Endodermal cell (in vitro differentiated cells): ENCODE results near the gene TLL2. TPM values are rescaled to one million over a fixed set of nuclear protein-coding genes. Genes with fewer than 3 reads are reported as not detected.
A peak's percentile ranks its signal among the peaks of the same experiment; 100 is the strongest.

Source experiments
- DNase-seq: peaks from one replicate; pipeline ENCODE4 v3.0.0-alpha.2; 2017
- H3K27ac ChIP-seq: 2 replicates; pipeline ENCODE4 v1.5.1; 2013; ENCODE audit warnings: mild to moderate bottlenecking, low read depth, low read length, moderate library complexity
- H3K27me3 ChIP-seq: 2 replicates; pipeline ENCODE4 v1.6.1; 2013; ENCODE audit warnings: mild to moderate bottlenecking, low read length, moderate library complexity; ENCODE audit not compliant: insufficient read depth, control insufficient read depth, poor library complexity, severe bottlenecking
- H3K36me3 ChIP-seq: 2 replicates; pipeline ENCODE4 v1.7.0; 2013; ENCODE audit warnings: mild to moderate bottlenecking, low read length, moderate library complexity; ENCODE audit not compliant: control insufficient read depth, insufficient read depth
- H3K4me1 ChIP-seq: one replicate; pipeline ENCODE4 v1.7.0; 2013; ENCODE audit warnings: low read length; ENCODE audit not compliant: control insufficient read depth, insufficient read depth
- H3K4me3 ChIP-seq: 2 replicates; pipeline ENCODE4 v1.5.1; 2013; ENCODE audit warnings: mild to moderate bottlenecking, low read length, moderate library complexity
- H3K9ac ChIP-seq: 2 replicates; pipeline ENCODE4 v1.6.1; 2013; ENCODE audit warnings: mild to moderate bottlenecking, low read length, moderate library complexity; ENCODE audit not compliant: poor library complexity, severe bottlenecking; ENCODE audit errors: extremely low read depth
- H3K9me3 ChIP-seq: 2 replicates; pipeline ENCODE4 v1.6.1; 2013; ENCODE audit warnings: mild to moderate bottlenecking, low read length, moderate library complexity; ENCODE audit not compliant: control insufficient read depth
- H3K27ac Mint-ChIP-seq: 2 replicates; pipeline ENCODE4 v1.8.0; 2020; ENCODE audit warnings: mixed read lengths
- H3K27me3 Mint-ChIP-seq: 2 replicates; pipeline ENCODE4 v1.8.0; 2021; ENCODE audit warnings: mild to moderate bottlenecking, mixed read lengths; ENCODE audit not compliant: insufficient read depth
- H3K36me3 Mint-ChIP-seq: 2 replicates; pipeline ENCODE4 v1.8.0; 2020; ENCODE audit warnings: low read depth, mixed read lengths
- H3K4me1 Mint-ChIP-seq: 2 replicates; pipeline ENCODE4 v1.8.0; 2020; ENCODE audit warnings: mixed read lengths
- H3K4me3 Mint-ChIP-seq: 2 replicates; pipeline ENCODE4 v1.8.0; 2020; ENCODE audit warnings: mild to moderate bottlenecking, moderate library complexity, mixed read lengths
- H3K9me3 Mint-ChIP-seq: 2 replicates; pipeline ENCODE4 v1.8.0; 2020; ENCODE audit warnings: mild to moderate bottlenecking, mixed read lengths
- WGBS, 2 experiments: methylation state at CpG; one replicate each; pipeline versions ENCODE4 v1.1.5 to v1.1.7; 2013; ENCODE audit warnings: missing lambda C conversion rate in 2 of 2, mixed read lengths in 1 of 2; ENCODE audit not compliant: insufficient coverage in 1 of 2, insufficient read length in 1 of 2; 5-methylcytosine and 5-hydroxymethylcytosine counted together
- total RNA-seq, 2 donors: library from RNA; stranded (reverse); fragmentation: NEBNext Ultra II Directional in 1 of 2; extraction: Animal tissue kit (Norgen Biotek cat#: 25700) in 1 of 2; gene quantifications; 2 replicates in 1 of 2; 3 replicates in 1 of 2; pipeline ENCODE4 v1.2.1, GENCODE V29; 2021
- TF ChIP-seq, protein P1 (sequence below): fragments of 200-600 bp; sonication (generic); conservative IDR thresholded peaks from 2 replicates; pipeline ENCODE4 v1.5.0; 2021; ENCODE audit warnings: antibody characterized with exemption, mild to moderate bottlenecking

Gene TLL2
- total RNA-seq, 2 donors from 2014 or later, result 0.11 to 0.18 TPM

DNA sequence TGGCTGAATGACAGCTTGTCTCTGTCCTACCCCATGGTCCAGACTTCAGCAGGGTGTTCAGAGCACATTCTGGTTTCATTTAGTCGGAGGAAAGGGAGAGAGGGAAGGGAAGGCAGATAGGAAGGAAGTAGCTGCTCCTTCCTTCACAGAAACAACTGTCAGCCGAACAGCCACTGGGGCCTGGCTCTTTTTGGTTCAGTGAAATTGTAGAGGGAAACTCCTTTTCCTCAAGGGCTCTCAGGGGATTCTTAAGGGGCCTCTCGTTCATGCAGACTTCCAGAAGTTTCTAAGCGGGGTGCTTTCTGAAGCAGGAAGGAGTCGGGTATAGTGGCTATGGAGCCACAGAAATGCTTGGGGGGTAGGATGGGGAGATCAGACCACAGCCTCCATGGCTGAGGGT, 56.4 kb downstream of the TLL2 start:
- no peaks in the 10 kb centered on the region for H3K27me3 Mint-ChIP-seq
- no peaks in the 10 kb centered on the region for H3K36me3 Mint-ChIP-seq
- DNase-seq, result no peak
- TF ChIP-seq, protein P1, sequence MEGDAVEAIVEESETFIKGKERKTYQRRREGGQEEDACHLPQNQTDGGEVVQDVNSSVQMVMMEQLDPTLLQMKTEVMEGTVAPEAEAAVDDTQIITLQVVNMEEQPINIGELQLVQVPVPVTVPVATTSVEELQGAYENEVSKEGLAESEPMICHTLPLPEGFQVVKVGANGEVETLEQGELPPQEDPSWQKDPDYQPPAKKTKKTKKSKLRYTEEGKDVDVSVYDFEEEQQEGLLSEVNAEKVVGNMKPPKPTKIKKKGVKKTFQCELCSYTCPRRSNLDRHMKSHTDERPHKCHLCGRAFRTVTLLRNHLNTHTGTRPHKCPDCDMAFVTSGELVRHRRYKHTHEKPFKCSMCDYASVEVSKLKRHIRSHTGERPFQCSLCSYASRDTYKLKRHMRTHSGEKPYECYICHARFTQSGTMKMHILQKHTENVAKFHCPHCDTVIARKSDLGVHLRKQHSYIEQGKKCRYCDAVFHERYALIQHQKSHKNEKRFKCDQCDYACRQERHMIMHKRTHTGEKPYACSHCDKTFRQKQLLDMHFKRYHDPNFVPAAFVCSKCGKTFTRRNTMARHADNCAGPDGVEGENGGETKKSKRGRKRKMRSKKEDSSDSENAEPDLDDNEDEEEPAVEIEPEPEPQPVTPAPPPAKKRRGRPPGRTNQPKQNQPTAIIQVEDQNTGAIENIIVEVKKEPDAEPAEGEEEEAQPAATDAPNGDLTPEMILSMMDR, result no peak
- peaks cover 4% of the 10 kb centered on the region for H3K4me1 ChIP-seq
- H3K9ac ChIP-seq, result no peak overlapping the region
- peaks cover 11% of the 10 kb centered on the region for H3K4me1 Mint-ChIP-seq
- no peak overlapping the region for H3K4me3 ChIP-seq
- no peaks in the 10 kb centered on the region for H3K36me3 ChIP-seq
- no peak overlapping the region for H3K27ac ChIP-seq
- H3K27me3 ChIP-seq, result no peaks in the 10 kb centered on the region
- H3K9me3 Mint-ChIP-seq, result peaks cover 7% of the 10 kb centered on the region
- H3K9me3 ChIP-seq, result no peaks in the 10 kb centered on the region
- WGBS, 2 experiments, result 90 to 100% methylated on average over 2 to 5 of the region's 5 CpGs
- H3K27ac Mint-ChIP-seq, result no peak overlapping the region
- no peak overlapping the region for H3K4me3 Mint-ChIP-seq

DNA sequence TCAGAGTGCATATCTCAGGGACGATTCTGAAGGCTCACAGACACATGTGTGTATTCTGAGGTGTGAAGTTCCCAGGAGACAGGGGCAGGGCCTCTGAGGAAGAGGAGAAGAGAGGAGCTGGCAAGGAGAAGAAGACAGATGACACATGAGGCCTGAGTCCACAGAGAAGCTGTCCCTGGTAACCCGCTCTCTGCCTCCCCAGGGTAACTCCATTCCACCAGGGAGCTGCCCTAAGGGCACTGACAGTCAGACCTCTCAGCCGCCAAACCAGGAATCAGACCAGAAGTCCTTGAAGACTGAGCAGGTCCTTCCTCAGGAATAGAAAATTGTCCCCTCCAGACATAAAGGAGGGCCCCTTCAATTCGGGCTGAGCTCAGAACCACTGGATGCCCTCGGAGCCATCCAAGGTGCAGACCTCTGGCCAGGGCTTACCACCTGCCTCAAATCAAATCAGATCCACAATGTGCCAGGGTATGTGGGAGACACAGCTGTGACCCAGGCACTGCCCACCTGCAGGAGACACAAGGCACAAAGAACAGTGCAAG, 57.4 kb downstream of the TLL2 start:
- Histone ChIP-seq H3K36me3 (no peaks in the 10 kb centered on the region), H3K9me3 (no peaks in the 10 kb centered on the region), H3K27me3 (no peaks in the 10 kb centered on the region), H3K4me3 (no peak overlapping the region), H3K9ac (no peak overlapping the region), H3K4me1 (peaks cover 4% of the 10 kb centered on the region), H3K27ac (no peak overlapping the region)
- no peaks in the 10 kb centered on the region for H3K27me3 Mint-ChIP-seq
- WGBS, 2 experiments, result 86% methylated on average over 4 to 5 of the region's 5 CpGs
- no peak overlapping the region for H3K4me3 Mint-ChIP-seq
- H3K9me3 Mint-ChIP-seq, result peaks cover 7% of the 10 kb centered on the region
- DNase-seq, result peak; percentile 44
- H3K36me3 Mint-ChIP-seq, result no peaks in the 10 kb centered on the region
- TF ChIP-seq, protein P1, result no peak
- H3K27ac Mint-ChIP-seq, result no peak overlapping the region
- peaks cover 11% of the 10 kb centered on the region for H3K4me1 Mint-ChIP-seq

DNA sequence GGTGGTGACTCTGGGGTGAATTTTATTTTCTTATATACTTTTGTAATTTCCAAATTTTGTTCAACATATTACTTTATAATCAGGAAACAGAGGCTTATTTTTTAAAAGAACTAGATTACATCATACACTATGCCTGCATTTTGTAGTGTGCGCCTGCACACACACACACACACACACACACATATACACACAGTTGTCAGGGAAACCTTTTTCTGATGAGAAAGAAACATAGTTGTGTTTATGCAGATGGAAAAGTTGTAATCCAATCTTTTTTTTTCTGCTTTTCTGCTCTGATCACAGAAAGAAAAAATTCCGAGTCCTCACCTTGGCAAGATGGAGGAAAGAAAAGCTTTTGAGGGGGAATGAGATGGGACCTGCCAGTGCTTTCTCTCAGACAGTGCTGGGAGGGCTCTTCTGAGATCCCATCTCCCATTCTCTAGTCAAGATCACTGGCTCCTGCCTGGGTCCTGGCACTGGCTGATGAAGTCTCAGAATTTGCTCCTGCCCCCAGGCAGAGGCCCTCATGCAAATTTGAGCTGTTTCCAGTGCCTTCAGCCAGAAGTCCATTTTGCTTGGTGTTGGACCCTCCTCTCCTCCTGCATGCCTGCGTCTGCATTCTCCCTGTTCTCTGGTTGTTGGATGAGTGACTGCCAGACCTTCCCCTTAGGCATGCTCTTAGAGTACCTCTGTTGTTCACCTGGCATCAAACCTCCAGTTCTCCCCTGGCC, 59.7 kb downstream of the TLL2 start:
- no peaks in the 10 kb centered on the region for H3K27me3 ChIP-seq
- 88 to 100% methylated on average over 1 to 3 of the region's 3 CpGs for WGBS, 2 experiments
- H3K36me3 ChIP-seq, result no peaks in the 10 kb centered on the region
- Mint-ChIP-seq H3K4me3 (no peak overlapping the region), H3K4me1 (peaks cover 23% of the 10 kb centered on the region), H3K36me3 (no peaks in the 10 kb centered on the region), H3K27me3 (no peaks in the 10 kb centered on the region), H3K27ac (no peak overlapping the region), H3K9me3 (no peaks in the 10 kb centered on the region)
- peaks cover 4% of the 10 kb centered on the region for H3K4me1 ChIP-seq
- H3K27ac ChIP-seq, result no peak overlapping the region
- H3K9me3 ChIP-seq, result no peaks in the 10 kb centered on the region
- TF ChIP-seq, protein P1, result no peak
- DNase-seq, result no peak
- H3K9ac ChIP-seq, result no peak overlapping the region
- H3K4me3 ChIP-seq, result no peak overlapping the region
